GM21423 (cell line): Measurements from ENCODE around the gene NAT14.

Experiments used
- ATAC-seq: cut with Tn5 transposase; IDR thresholded peaks from one replicate; pipeline ENCODE4 v1.9.1; 2021; ENCODE audit warnings: mild to moderate bottlenecking, moderate library complexity; ENCODE audit not compliant: unreplicated experiment

Gene NAT14

DNA sequence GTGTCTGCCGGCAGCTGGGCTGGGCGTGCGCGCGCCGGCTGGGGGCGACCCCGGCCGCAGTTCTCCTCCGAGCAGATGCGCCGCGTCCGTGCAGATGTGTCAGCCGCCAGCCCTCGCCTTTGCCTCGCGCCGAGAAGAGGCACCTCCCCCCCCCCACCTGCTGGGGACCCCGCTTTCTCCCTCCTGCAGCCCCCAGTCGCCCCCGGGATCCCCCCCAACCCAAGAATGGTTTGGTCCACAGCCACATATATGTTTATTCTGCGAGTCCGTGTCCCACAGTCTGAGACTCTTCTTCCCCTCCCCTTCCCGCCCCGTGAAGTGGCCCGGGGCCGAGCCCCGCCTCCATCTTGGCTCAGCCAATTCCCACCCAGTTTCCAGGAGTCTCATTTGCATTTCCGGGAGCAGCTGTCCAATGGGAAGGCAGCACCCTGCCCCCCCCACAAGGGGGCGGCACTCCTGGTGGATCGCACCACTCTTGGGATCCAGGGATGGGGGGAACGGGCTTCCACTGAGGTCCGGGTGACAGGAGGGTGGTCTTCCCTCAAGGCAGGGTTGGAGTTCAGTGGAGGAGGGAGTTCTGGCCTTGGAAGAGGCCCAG lies 32.1 kb upstream of the NAT14 start:
- no peak for ATAC-seq

DNA sequence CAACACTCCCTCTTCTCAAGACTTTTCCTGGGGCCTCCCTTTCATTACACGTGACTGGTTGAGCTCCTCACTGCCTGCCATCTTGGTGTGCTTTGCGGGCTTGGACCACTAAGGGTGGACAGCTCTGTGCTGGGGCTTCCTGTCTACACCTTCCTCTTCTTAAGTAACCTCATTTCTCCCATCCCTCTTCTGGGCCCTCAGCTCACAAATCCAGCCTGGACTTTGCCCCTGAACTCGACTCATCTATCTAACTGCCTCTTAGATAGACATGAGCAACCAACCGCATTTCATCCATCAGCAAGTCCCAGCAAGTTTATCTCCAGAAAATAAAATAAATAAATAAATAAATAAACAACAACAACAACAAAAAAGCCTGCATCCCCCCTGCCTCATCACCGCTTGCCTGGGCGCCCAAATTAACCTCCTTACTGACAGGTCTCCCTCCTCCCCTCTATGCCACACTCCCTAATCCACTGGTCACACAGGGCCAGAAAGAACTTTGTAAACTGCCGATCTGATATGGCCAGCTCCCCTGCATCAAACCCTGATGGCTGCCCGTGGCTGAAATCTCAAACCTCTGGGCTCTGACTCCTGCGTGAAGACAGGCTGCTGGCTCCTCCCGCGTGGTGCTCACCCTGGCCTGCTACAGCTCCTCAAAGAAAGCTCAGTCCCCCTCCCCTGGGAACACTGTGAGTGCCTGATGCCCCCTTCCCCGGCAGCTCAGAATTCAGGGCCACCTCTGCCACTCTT lies 31.3 kb upstream of the NAT14 start:
- ATAC-seq = no peak

DNA sequence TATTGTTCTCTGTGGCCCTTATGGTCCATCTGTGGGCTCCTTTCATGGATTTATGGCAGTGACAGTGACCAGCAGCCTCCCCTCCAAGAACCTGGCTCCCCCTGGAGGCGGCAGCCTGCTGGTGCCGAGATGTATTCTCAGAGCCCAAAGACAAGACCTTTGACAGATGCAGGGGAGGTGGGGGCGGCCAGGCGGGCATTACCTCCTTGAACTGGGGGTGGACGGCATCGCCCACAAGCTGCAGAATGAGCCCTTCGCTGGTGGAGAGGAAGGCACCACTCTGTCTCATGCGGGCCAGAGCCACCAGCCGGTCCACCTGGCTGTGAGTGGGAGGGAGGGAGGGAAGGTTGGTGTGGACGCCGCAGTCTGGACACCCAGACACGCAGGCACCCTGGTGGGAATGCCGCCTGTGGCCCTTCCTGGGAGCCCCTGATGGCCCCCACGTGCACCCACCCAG lies 30.2 kb upstream of the NAT14 start:
- ATAC-seq = no peak

DNA sequence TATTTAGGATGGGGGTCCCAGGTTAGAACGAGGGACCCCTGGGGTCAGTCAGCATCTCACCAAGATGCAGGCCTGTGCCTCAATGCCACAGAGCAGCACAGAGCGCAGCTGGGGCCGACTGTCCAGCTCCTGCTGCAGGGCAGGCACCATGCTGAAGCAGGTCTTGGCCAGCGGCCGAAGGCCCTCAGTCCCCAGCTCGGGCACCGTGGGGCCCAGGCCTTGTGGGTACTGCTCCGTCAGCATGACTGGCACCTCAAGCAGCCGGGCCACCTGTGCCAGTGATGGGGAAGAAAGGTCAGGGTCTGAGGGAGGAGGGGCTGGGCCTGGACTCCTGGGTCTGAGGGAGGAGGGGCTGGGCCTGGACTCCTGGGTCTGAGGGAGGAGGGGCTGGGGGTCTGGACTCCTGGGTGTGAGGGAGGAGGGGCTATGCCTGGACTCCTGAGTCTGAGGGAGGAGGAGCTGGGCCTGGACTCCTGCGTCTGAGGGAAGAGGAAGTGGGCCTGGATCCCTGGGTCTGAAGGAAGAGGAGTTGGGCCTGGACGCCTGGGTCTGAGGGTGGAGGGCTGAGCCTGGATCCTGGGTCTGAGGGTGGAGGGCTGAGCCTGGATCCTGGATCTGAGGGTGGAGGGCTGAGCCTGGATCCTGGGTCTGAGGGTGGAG lies 29.3 kb upstream of the NAT14 start:
- ATAC-seq = no peak

DNA sequence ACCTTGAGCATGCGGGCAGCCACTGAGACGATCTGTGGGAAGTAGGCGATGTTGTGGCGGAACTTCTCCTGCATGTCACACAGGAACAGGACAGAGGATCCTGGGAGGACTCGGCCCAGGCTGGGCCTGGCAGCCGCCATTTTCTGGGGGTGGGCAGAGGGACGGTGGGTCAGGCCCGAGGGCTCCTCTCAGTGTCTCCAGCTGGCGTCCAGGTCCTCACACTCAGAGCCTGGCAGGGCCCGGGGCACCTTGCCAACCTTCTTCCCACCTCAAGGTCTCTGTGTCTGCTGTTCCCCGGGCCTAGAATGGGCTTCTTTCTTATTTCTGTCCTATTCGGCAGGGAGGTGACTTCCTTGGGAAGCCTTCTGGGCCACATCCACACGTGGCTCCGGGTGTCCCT lies 28.6 kb upstream of the NAT14 start:
- no peak for ATAC-seq

DNA sequence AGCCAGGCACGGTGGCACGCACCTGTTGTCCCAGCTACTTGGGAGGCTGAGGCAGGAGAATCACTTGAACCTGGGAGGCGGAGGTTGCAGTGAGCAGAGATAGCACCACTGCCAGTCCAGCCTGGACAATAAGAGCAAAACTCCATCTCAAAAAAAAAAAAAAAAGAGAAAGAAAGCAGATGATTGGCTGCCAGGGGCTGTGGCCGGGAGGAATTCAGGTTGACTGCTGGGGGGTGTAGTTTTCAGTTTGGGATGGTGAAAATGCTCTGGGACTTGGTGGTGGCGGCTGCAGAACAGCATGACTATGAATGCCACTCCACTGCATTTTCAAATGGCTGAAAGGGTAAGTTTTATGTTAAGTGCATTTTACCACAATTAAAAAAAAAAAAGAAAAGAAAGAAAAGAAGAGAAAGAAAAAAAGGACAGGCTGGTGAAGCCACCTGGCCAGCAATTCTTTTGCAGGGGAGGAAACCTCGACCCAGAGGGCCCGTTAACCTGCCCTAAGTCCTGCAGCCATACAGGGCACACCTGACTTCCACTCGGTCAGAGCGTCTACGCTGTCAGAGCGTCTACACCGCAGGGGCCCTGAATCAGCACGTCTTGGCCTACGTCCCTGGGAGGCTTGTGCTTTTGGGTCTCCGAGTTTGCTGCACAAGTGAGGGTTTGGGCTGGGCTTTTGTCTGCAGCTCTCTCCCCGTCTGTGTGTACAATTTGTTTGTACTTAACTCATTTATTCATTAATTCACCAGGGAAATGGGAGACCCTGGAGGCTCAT lies 27.1 kb upstream of the NAT14 start:
- no peak for ATAC-seq

DNA sequence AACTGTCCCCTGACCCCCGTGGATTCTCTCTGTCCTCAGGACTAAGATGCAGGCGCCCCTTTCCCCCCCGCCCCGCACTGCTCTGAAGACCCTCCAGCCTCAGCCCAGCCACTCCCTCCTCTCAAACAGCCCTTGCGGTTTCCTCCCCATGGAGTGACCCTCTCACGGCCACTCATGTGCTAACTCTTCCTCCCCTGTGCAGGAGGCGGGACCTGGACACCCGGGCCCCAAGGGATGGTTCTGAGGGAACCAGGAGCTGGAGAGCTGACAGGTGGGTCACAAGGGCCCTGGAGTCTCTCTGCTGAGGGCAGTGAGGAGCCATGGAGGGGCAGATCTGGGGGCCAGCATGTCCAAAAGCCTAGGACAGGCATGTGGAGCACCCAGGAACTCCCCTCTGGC lies 25.4 kb upstream of the NAT14 start:
- ATAC-seq = no peak

DNA sequence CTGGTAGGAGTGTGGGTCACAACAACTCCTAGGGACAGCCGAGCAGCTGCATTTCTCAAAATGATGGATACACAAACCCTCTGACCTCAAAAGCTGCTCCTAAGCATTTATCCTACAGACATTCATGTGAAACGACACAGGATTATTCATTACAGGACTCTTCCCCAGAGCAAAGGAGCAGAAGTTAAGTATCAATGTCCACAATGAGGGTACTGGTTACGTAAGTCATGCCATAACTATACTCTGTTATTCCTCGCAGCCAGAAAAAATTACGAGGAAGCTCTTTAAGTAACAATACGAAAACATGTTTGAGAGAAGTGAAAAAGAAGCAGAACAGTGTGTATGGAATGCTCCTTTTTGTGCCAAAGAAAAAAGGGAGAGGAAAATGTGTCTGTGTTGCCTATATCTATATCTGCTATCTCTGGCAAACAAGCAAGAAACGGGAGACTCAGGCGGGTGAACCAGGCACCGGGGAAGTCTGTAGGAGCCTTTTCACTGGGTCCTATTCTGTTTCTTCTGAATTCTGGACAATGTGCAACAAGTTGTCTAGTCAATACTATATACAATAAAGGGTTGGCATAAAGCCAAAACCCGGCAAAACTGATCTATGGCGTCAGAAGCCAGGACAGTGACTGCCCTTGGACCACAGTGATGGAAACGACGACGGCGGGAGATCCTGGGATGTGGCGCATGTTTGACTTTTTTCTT lies 24.9 kb upstream of the NAT14 start:
- ATAC-seq = no peak

DNA sequence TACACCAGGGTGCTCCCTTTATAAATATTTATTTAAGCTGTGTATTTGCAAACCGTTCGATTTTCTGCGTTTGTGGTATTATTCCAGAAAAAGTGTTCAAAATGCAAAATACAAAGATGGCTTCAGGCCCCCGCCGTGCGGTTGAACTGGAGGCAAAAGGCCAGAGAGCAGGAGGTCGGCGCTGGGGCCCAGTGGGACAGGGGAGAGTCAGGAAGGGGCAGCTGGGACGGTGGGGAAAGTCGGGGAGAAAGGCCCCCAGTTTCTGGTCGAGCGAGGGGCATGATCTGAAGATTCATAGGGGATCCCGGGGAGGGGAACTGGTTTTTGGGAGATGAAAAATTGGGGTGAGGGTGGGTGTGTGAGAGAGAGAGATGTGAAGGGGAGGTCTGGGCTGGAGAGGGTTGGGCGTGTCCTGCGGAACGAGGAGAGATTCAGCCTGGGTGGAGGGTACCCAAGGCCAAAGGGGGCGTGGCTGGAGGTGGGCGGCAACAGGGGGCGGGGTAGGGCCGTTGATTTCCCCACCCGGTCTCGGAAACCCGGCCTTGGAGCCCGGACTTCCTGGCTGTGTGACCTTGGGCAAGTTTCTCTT lies 24.2 kb upstream of the NAT14 start:
- no peak for ATAC-seq

DNA sequence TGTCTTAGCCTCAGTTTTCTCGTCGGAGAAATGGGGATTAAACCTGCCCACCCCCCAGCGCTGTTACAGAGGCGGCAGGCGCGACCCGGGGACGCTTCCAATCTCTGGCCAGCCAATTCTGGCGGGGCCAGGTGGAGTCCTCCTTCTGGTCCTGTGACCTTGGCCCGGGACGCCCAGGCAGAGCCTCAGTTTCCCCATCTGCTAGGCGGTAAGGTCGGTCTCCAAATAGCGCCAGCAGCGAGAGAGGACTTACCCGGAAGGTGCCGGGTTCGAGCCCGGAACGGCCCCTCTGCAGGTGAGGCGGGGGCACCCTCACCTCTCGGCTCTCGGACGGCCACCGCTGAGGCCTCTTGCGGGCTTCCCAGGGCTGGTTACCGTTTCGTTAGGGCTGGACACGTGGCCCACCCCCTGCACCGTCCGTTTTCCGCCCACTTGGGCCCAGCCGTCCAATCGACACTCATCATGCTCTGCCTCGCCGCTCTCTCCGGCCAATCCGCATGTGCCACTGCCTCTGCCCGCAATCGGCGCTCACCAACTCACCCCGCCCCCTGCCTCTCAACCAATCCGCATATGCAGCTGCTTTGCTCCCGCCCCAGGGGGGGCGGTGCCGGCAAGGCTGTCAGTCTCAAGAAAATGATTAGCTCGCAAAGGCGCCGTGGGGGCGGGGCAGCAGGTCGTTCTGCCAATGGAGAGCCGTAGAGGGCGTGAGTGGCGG lies 23.6 kb upstream of the NAT14 start, which contains the start of gene ISOC2:
Gene ISOC2 (minus strand): TSS at position 384 of the 715 bp plus-strand sequence. CDS start 5,156 bp downstream, outside the sequence.
- peak; percentile 92 for ATAC-seq

DNA sequence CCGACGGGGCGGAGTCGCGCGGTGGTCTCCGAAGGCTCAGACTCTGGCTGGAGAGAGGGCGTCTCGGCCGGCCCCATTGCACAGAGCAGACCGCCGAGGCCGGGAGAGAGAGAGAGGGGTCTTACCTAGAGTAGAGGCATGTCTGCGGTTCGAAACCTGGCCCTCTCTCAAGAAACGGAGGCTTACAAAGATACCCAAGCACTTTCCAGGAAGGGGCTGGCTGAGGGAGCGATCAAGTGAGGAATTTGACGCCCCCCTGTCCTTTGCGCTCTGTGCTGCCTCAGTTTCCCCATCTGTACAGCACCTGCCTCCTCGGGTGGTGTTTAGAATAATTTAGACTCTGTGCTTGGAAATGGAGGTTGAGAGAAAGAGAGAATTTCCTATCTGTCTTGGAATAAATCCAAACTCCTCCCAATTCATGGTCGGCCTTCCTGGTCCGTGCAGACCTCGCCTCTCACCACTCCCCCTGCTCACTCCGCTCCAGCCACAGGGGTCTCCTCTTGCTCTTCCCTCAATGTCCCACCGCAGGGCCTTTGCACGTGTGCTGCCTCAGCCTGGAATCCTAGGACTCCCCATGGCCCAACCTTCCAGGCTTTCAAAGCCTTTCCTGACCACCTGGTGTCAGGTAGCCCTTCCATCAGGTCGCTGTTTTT lies 22.9 kb upstream of the NAT14 start:
- no peak for ATAC-seq

DNA sequence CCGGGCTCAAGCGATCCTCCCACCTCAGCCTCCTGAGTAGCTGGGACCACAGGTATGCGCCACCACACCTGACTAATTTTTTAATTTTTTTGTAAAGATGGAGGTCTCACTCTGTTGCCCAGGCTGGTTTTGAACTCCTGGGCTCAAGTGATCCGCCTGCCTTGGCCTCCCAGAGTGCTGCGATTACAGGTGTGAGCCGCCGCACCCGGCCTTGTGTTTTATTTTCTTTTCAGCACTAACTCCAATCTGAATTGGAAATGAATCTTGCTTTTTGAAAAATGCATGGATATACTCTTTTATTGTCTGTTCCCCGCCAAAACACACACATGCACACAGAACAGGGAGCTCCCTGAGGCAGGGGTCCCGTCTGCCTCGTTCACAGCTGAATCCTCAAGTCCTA lies 22.3 kb upstream of the NAT14 start:
- no peak for ATAC-seq

DNA sequence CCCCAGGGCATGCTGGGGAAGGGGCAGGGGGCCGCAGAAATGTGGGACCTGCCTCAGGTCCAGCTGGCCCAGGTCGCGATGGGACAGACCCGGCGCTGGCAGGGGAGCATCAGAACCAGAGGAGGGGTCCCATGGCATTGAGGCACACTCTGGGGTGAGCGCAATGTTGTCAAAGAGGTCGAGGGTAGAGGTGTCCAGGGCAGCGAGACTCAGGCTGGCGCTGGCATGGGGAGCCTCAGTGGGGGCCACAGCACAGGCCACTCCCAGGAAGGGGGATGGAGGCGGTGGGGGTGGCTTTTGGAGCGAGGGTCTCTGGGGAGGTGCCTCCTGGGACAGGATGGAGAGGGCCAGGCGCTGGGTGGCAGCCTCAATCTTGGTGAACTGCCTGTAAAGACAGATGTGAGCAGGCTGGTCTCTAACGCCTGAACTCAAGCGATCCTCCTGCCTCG lies 21.4 kb upstream of the NAT14 start:
- no peak for ATAC-seq

DNA sequence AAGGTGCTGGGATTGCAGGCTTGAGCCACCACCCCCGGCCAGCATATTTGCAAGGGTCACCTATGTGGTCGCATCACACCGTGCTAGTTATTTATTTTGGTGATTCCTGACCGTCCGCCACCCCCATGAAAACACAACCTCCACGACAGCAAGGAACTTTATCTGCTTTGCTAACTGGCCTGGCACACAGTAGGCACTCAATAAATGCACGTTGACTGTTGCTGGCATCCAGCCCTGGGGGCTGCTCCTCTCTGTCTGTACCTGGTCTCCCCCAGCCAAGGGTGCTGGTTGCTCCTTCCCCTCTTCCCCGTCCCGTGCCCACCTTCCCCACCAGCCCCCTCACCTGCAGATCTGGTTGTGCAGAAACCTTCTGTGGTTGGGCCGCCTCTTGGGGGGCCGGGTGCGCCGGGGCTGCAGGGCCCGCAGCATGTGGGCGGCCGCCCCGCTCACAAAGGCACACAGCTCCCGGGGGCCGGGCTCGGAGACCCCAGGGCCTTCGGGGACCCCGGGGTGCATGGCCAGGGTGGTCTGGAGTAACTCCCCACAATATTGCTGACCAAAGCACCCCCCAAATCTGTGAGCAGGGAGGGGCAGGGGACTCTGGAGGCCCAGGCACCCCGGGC lies 20.8 kb upstream of the NAT14 start:
- ATAC-seq = no peak

DNA sequence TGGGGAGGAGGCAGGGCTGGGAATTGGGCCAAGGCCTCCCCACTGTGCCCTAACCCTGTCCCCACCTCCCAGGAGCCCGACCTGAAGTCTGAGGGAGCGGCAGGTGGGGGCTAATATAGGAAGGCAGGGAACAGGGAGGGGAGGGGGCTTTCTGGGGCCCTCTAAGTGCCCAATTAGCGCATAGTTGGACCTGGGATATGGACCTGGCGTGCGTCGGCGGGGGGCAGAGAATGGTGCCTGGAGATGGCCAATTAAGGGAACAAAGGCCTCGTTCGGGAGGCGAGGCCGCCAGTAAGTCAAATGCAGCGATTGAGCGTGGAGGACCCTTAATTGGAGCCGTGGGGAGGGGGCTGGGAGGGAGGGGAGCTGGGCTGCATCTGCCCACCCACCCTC lies 20.3 kb upstream of the NAT14 start, which contains the start of gene C19orf85:
Gene C19orf85 (minus strand): TSS at position 90 of the 393 bp plus-strand sequence. CDS start 197 bp downstream, outside the sequence.
- no peak for ATAC-seq

DNA sequence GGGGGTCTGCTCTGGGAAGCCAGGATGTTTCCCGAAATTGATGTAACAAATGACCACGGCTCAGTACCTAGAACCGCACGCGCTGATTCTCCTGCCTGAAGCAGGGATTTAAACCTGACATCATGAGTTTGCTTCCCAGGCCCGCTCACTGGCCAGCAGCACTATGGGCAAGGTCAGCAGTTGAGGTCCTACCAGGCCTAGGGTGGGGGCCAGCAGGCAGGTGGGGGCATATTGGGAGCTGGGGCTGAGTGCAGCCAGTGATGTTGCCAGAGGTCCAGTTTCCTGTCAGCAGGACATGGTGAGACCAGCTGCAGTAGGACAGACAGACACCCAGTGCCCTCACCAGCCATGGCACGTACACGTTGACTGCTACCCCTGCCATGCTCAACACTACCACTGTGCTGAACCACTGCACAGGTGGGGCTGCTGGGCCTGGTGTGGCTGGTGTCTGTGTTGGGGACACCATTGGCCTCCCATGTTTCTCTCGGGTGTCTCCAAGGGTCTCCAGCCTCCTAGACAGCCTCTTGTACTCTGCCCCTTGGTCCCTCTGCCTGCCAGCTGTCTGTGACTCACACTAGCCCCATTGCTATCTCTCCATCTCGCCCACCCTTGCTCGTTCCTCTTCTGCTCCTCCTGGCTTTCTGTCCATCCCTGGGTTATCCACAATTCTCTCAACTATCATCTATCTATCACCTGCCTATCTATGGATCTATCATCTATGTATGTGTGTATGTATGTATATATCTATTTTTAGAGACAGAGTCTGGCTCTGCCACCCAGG lies 19.3 kb upstream of the NAT14 start:
- ATAC-seq = no peak

DNA sequence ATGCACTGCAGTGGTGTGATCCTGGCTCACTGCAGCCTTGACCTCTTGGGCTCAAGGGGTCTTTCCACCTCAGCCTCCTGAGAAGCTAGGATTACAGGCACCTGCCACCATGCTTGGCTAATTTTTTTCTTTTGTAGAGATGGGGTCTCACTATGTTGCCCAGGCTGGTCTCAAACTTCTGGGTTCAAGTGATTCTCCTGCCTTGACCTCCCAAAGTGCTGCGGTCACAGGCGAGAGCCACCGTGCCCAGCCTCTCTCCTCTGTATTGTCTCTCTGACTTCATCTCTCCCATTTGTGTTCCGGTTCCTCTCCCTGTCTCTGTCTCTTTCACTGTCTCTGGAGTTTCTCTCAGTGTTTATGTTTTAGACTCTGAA lies 18.8 kb upstream of the NAT14 start:
- ATAC-seq = no peak
